K562 (cell line): Measurements from ENCODE around the gene CENPB. TPM values are rescaled to one million over a fixed set of nuclear protein-coding genes. Genes with fewer than 3 reads are reported as not detected.

ENCODE experiments used
- ATAC-seq: fragments of 200-7000 bp; cut with Tn5 transposase; 3 replicates; pipeline ENCODE4 v1.9.1; 2020; ENCODE audit warnings: moderate library complexity
- BruUV-seq: library from RNA; stranded (reverse); fragments of 400-500 nt; replicated peaks from 2 replicates; lab custom pipeline; 2021; lab: Mats Ljungman, UMichigan
- CTCF ChIA-PET: fragments of 300-600 bp; formaldehyde crosslinking; extraction: SDS; loops from one replicate; lab custom pipeline; 2021; ENCODE audit warnings: low intra/inter-chr PET ratio; lab: Yijun Ruan, JAX
- POLR2A ChIA-PET: fragments of 300-600, 350-650 bp; sonication (Branson Sonifier 250); formaldehyde crosslinking; extraction: SDS; loops from one replicate; lab custom pipeline; 2021; ENCODE audit warnings: antibody characterized with exemption, inconsistent platforms; lab: Yijun Ruan, JAX
- DNase-seq, 4 experiments: peaks; one replicate each; pipeline versions ENCODE4 v3.0.0 to v3.0.0-alpha.2; 2011 to 2018; ENCODE audit warnings: low spot score in 3 of 4, mixed read lengths in 3 of 4; ENCODE audit errors: extremely low read depth in 1 of 4
- FAIRE-seq: peaks from 2 replicates; lab custom pipeline; 2011; peaks lifted over from hg19 to GRCh38; lab: Jason Lieb, UNC
- H2AFZ ChIP-seq: 2 replicates; pipeline ENCODE4 v1.6.0; 2011; ENCODE audit warnings: low read depth, low read length, control low read depth, inconsistent platforms
- H3K27ac ChIP-seq: fragments of 200-600 bp; 3 replicates; pipeline ENCODE4 v1.8.0; 2011; ENCODE audit warnings: low read depth, mild to moderate bottlenecking, control low read depth, inconsistent platforms, low read length, moderate library complexity, mixed read lengths; ENCODE audit errors: extremely low read depth
- H3K27me3 ChIP-seq, 2 experiments: fragments of 300-600 bp in 1 of 2; 2 replicates in 1 of 2; 3 replicates in 1 of 2; pipeline versions ENCODE4 v1.6.0 to v1.8.0; 2011; ENCODE audit warnings: inconsistent platforms in 2 of 2, low read length in 2 of 2, mild to moderate bottlenecking in 1 of 2, mixed read lengths in 1 of 2, moderate library complexity in 1 of 2; ENCODE audit not compliant: control insufficient read depth in 2 of 2, insufficient read depth in 2 of 2
- H3K36me3 ChIP-seq: fragments of 300-600 bp; 3 replicates; pipeline ENCODE4 v1.8.0; 2011; ENCODE audit warnings: mild to moderate bottlenecking, low read length, inconsistent platforms; ENCODE audit not compliant: control insufficient read depth, insufficient read depth
- H3K4me1 ChIP-seq, 2 experiments: fragments of 200-600 bp in 1 of 2; replicated peaks in 1 of 2; 2 replicates in 1 of 2; 3 replicates in 1 of 2; pipeline versions ENCODE4 v1.5.1 to v1.8.0; 2011; ENCODE audit warnings: inconsistent platforms in 2 of 2, low read length in 2 of 2, mild to moderate bottlenecking in 1 of 2, mixed read lengths in 1 of 2, moderate library complexity in 1 of 2; ENCODE audit not compliant: control insufficient read depth in 2 of 2, insufficient read depth in 2 of 2
- H3K4me2 ChIP-seq: 2 replicates; pipeline ENCODE4 v1.6.1; 2011; ENCODE audit warnings: low read length, control low read depth, inconsistent platforms, mixed read lengths; ENCODE audit not compliant: insufficient read depth
- H3K4me3 ChIP-seq: fragments of 200-600 bp; sonication (generic), shearing (Covaris generic); 2 replicates; pipeline ENCODE4 v1.5.1; 2016; ENCODE audit warnings: control low read depth, inconsistent platforms
- H3K79me2 ChIP-seq: fragments of 200-600 bp; 3 replicates; pipeline ENCODE4 v1.8.0; 2011; ENCODE audit warnings: low read length, inconsistent platforms; ENCODE audit not compliant: control insufficient read depth, insufficient read depth
- H3K9ac ChIP-seq, 2 experiments: 2 replicates each; pipeline versions ENCODE4 v1.6.0 to v1.6.1; 2011; ENCODE audit warnings: low read depth in 2 of 2, low read length in 2 of 2, control low read depth in 1 of 2, inconsistent platforms in 1 of 2, mild to moderate bottlenecking in 1 of 2, mixed read lengths in 1 of 2; ENCODE audit not compliant: insufficient read depth in 1 of 2
- H3K9me1 ChIP-seq: one replicate; pipeline ENCODE4 v1.6.0; 2011; ENCODE audit warnings: inconsistent platforms, mild to moderate bottlenecking, low read length, moderate library complexity; ENCODE audit not compliant: control insufficient read depth, insufficient read depth
- H3K9me3 ChIP-seq: replicated peaks from 2 replicates; pipeline ENCODE4 v1.5.1; 2011; ENCODE audit warnings: low read depth, low read length, inconsistent platforms; ENCODE audit not compliant: control insufficient read depth, insufficient read depth
- H4K20me1 ChIP-seq: replicated peaks from 2 replicates; pipeline ENCODE4 v1.6.1; 2011; ENCODE audit warnings: low read length, inconsistent platforms, mixed read lengths; ENCODE audit not compliant: control insufficient read depth, insufficient read depth
- GTF2B ChIP-seq: IDR thresholded peaks from 2 replicates; pipeline ENCODE4 v1.6.1; 2011; ENCODE audit not compliant: insufficient read length; ENCODE audit errors: extremely low read depth
- NKRF ChIP-seq: fragments of 450-650 bp; IDR thresholded peaks from 2 replicates; pipeline ENCODE4 v1.6.1; 2016; ENCODE audit warnings: borderline replicate concordance
- RCOR1 ChIP-seq, 2 experiments: IDR thresholded peaks; 2 replicates each; pipeline ENCODE4 v1.6.1; 2012; ENCODE audit warnings: low read depth in 2 of 2, low read length in 2 of 2, borderline replicate concordance in 1 of 2, improper control_type of control experiment in 1 of 2
- SMAD4 ChIP-seq: fragments of 250-450 bp; sonication (Bioruptor Pico); conservative IDR thresholded peaks from 2 replicates; pipeline ENCODE4 v1.8.0; 2021; ENCODE audit warnings: inconsistent platforms, mild to moderate bottlenecking, moderate library complexity
- ZBTB33 ChIP-seq: sonication (generic); formaldehyde crosslinking; IDR thresholded peaks from 2 replicates; pipeline ENCODE4 v1.8.1; 2023; ENCODE audit warnings: mild to moderate bottlenecking, missing genetic modification reagents
- ZNF134 ChIP-seq: fragments of 250-450 bp; sonication (Bioruptor Pico); conservative IDR thresholded peaks from 2 replicates; pipeline ENCODE4 v1.4.0; 2020
- WGBS: fragments of 100-300 bp; shearing (Covaris generic); methylation state at CpG from one replicate; pipeline ENCODE4 v1.1.6; 2016; ENCODE audit warnings: low coverage, mixed read lengths; ENCODE audit not compliant: insufficient coverage; ENCODE audit errors: missing lambda C conversion rate; 5-methylcytosine and 5-hydroxymethylcytosine counted together
- in situ Hi-C: fragments of 300-500 bp; cut with MboI; formaldehyde crosslinking; loops from 4 replicates; pipeline ENCODE4 v1.15.0; 2018; ENCODE audit warnings: inconsistent platforms, mixed read lengths
- intact Hi-C: fragments of 100-400 bp; cut with micrococcal nuclease; formaldehyde crosslinking; loops from 2 replicates; pipeline ENCODE4 v1.14.2; 2022
- polyA plus RNA-seq, 8 experiments: library from polyadenylated mRNA; depleted of rRNA in 4 of 8; stranded (reverse) in 5 of 8; unstranded in 3 of 8; fragments of >200 nt; fragmentation: Nextera tagmentation in 2 of 8; fragmentation: Illumina TruSeq in 1 of 8; extraction: Ambion mirVana in 2 of 8; extraction: Trizol in 1 of 8; gene quantifications; 2 replicates each; pipeline versions ENCODE4 v1.2.1 to v1.2.3, GENCODE V29; 2011 to 2014; ENCODE audit warnings: inconsistent platforms in 1 of 8, missing spikeins in 1 of 8
- total RNA-seq, 7 experiments: library from RNA; depleted of rRNA in 6 of 7; stranded (reverse); fragments of >200 nt in 6 of 7; fragmentation: Illumina TruSeq in 2 of 7; extraction: Trizol in 2 of 7; gene quantifications; 2 replicates each; pipeline versions ENCODE4 v1.2.1 to v1.2.3, GENCODE V29; 2011 to 2021; ENCODE audit warnings: low replicate concordance in 1 of 7

Gene CENPB
- total and polyA plus RNA-seq, 9 of the 15 experiments (the other 6 are each of a cell fraction or from before 2014, with no cell fraction given), result 0.17 to 70.8 (median 24.9) TPM

GRCh38 chr20:3777716-3778629 is 8.6 kb downstream of the CENPB start:
- ATAC-seq, result peak; percentile 27; the same call in 1 of the 3 replicates
- no peak for FAIRE-seq
- Histone ChIP-seq H3K36me3 (no peaks in the 10 kb centered on the region), H3K4me1 (peaks cover 0 to 25% of the 10 kb centered on the region in 2 experiments; a peak in 2 of 5 replicates), H3K4me2 (no peak overlapping the region), H3K4me3 (no peak overlapping the region), H3K9me3 (no peaks in the 10 kb centered on the region), H2AFZ (no peak overlapping the region)
- TF ChIP-seq ZNF134, result no peak
- TF ChIP-seq RCOR1 (IDR thresholded peaks at IDR 0.05; ENCODE audit: borderline replicate concordance in 1 of 2, low read depth in 2 of 2, low read length in 2 of 2), result no peak
- peak; percentile 74 for TF ChIP-seq ZBTB33 (CRISPR knock-in tag)
- no peak for TF ChIP-seq GTF2B
- no peak for TF ChIP-seq SMAD4 (CRISPR knock-in tag)
- no peak for TF ChIP-seq NKRF
- TF ChIP-seq, all 486 proteins: peak for 1
- Histone ChIP-seq H3K9me1 (no peaks in the 10 kb centered on the region), H3K27ac (no peak overlapping the region), H4K20me1 (no peaks in the 10 kb centered on the region), H3K79me2 (no peaks in the 10 kb centered on the region), H3K9ac (no peak overlapping the region), H3K27me3 (no peaks in the 10 kb centered on the region)
- in situ Hi-C loops, result no loop called here
- no TSS peak for BruUV-seq
- intact Hi-C loops, result no loop called here
- CTCF ChIA-PET, result no interaction called here
- WGBS, result 50% methylated on average over 30 of the region's 70 CpGs
- DNase-seq, result no peak
- POLR2A ChIA-PET, result interaction anchor here (0.9 kb wide), 1 partner anchor 69 kb away, joined by 3 read pairs; the partner anchor contains the start of gene MAVS
